ENCODE measurements around the gene SSH2. TPM values are rescaled to one million over a fixed set of nuclear protein-coding genes. Genes with fewer than 3 reads are reported as not detected.
"Not testable (repeated sequence)": the region's sequence is repeated elsewhere in the genome, so short reads cannot be mapped to it uniquely, and the experiment has no call there.

SSH2 gene
- total RNA-seq, 1 donor from 2014 or later, result 10.7 TPM

DNA sequence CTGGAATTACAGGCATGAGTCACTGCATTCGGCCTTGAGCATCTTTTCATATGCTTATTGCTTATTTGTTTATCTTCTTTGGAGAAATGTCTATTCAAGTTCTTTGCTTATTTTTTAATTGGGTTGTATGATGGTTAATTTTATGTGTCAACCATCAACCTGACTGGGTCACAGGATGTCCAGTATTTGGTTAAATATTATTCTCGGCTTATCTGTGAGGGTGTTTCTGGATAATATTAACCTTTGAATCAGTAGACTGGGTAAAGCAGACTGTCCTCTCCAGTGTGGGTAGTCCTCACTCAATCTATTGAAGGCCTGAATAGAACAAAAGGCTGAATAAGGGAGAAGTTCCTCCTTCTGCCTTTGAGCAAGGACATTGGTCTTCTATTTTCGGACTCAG, 142.0 kb downstream of the SSH2 start:
- no peak for DNase-seq (ENCODE audit: low read depth in 2 of 2)

DNA sequence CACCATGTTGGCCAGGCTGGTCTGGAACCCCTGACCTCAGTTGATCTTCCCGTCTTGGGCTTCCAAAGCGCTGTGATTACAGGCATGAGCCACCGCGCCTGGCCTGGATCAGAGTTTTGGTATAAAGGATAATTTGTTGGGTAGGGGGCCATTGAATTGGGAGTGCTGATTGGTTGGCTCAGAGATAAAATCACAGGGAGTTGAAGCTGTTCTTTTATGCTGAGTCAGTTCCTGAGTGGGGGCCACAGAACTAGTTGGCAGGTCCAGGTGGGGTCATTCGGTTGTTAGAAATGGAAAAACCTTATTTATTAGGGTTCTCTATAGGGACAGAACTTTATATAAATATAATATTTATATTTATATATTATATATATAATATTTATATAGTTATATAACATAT, 147.1 kb downstream of the SSH2 start:
- DNase-seq (ENCODE audit: low read depth in 2 of 2), result no peak

DNA sequence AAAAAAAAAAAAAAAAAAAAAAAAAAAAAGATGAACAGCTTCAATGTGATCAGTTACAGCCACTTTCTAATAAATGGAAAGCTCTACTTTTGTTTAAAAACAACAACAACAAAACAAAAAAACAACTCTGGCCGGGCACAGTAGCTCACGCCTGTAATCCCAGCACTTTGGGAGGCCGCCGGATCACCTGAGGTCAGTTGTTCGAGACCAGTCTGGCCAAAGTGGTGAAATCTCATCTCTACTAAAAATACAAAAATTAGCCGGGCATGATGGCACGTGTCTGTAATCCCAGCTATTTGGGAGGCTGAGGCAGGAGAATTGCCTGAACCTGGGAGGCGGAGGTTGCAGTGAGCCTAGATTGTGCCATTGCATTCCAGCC, 150.2 kb downstream of the SSH2 start:
- DNase-seq (ENCODE audit: low read depth in 2 of 2), result not testable (repeated sequence)

DNA sequence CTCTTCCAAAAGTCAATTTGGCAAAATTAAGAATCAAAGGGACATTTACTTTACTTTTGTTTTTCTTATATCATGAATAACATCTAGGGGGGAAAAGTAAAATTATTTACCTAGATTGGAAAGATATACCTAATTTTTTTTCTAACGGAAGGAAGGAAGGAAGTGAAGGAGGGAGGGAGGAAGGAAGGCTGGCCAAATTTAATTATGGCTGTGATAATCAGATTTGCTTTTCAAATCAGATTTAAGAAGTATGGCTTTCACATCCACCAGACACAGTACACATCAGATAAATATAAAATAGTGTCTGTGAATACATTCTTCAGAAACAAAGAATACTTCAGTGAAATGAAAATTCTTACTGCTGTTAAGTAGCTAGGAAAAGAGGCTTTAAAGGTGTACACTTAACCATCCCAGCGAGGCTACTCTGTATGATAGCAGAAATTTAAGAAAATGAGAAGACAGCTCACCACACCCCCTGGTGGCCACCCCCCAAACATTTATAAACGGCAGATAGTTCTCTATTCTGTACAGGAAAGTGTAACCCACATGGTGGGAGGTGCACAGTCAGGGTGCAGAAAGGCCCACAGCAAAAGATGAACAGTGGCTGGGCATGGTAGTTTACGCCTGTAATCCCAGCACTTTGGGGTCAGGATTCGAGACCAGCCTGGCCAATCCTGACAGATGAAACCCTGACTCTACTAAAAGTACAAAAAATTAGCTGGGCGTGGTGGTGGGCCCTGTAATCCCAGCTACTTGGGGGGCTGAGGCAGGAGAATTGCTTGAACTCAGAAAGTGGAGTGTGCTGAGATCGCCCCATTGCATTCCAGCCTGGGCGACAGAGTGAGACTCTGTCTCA, 150.8 kb downstream of the SSH2 start:
- peak; percentile 68 to 76 for DNase-seq (ENCODE audit: low read depth in 2 of 2)

DNA sequence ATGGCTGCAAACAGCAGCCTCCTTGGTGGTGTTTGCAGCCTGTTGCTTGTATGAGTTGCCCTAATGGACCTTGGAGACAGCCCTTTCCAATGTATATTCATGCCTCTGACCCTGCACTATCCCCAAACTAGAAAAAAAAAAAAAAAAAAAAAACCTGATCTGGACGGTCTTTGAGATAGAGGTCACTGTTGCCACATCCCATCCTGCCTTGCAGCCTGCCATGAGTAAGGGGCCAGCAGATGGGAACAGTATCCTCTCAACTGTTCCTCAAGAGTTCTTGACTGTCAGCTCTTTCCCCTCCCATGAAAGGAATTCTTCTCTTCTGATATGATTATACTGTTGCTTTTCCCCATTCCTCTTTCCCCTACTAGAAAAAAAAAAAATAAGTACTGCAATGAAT, 152.4 kb downstream of the SSH2 start:
- DNase-seq (ENCODE audit: low read depth in 2 of 2), result no peak

DNA sequence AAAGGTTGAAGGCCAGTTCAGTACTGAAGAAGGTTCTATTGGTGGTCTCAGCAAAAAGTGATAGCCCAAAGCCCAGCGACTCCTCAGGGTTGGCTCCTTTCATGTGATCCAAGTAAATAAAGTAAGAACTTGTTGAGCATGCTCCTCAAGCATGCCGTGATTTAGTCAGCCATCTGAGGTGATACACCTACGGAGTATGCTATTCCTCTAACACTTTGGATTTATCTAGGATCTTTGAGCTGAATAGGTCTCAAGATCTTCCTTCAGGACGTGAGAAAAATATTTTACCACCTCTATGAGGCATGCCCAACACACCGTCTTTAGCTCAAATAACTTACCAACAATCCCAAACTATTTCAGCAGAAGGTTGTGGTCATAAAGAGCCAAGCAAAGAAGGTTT, 154.0 kb downstream of the SSH2 start:
- DNase-seq (ENCODE audit: low read depth in 2 of 2), result no peak

DNA sequence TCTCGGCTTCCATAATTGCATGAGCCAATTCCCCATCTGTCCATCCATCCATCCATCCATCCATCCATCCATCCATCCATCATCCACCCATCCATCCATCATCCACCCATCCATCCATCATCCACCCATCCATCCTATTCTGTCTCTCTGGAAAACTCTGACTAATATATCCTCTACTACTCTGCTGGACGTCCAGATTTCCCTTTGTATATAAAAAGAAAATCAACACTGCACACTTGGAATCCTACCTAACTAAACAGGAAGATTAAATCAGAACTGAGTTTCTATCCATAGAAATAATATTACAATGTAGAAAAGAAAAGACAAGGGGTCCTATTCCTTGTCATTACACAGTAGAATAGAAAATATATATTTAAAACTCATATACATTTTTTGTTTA, 157.0 kb downstream of the SSH2 start:
- peak in 1 of 2 donors; percentile 67 for DNase-seq (ENCODE audit: low read depth in 2 of 2)

DNA sequence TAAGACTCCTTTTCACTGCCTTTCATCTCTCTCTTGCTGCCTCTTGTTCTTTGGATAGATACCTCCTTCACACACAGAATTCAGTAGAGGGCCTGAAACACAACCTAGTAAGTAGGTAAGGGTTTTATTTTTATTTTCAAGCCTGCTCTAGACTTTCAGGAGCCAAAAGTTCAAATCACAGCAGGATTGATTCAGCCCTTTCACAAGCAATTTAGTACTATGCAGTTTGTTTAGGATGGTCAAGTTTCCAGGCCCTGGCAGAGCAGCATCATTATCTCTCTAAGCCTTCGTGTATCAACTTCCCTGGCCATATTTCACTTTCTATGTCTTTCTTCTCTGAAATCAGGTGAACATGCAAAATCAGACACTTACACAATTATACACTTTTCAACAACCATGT, 158.5 kb downstream of the SSH2 start:
- no peak for DNase-seq (ENCODE audit: low read depth in 2 of 2)

DNA sequence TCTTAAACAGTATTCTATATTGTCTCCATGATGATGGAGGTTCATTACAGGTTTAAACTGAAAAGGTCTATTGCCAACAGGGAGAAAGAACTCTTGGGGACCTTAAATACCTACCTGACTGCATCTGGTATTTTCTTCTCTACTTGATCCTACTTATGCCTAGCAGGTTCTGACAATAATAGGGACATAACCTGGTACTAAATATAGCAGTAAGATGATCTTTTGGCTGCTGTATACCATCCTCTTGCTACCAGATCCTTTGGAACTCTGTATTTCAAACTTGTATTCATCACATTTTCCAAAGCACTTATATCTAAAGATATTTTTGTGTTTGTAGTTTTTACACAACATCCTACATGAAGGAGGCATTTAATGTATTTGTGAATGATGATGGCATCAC, 160.8 kb downstream of the SSH2 start:
- no peak for DNase-seq (ENCODE audit: low read depth in 2 of 2)

DNA sequence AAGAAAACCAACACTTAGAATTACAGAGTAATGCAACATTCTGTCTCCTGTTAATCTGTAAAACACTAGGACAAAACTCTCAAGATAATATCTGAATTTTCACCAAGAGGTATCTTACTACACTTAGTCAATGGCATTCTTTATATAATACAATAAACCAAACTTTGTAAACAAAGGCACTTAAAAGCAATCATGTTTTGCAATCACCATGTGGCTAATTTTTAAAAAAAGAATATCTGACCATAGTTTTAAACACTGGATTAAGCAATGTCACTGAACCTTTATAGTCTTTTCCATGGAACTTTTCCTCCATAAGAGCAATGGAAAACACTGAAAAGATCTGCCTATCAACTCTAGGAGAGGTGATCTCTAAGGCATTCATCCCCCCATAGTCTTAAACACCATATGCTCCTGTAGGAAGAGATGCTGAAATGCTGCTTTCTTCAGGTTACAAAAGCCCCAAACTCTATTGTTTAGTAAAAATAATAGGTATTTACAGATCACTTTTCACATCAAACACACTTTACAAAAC, 163.2 kb downstream of the SSH2 start:
- no peak for DNase-seq (ENCODE audit: low read depth in 2 of 2)

DNA sequence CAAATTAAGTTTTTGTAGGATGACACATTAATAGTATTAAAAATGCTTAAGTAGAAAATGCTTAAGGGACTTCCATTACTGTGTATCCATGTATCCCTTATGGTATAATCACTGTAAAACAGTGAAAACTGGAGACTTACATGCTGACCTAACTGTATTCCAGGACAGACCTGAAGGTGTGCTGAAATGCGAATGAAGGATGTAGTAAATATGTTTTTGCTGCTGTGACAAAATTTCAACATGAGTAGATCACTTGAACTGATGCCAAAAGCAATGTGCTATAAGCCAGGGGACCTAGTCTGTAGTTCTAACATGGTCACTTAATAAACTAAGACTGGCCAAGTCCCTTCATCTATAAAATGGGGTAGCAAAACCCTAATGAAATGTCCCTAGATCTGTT, 165.3 kb downstream of the SSH2 start:
- DNase-seq (ENCODE audit: low read depth in 2 of 2), result no peak

DNA sequence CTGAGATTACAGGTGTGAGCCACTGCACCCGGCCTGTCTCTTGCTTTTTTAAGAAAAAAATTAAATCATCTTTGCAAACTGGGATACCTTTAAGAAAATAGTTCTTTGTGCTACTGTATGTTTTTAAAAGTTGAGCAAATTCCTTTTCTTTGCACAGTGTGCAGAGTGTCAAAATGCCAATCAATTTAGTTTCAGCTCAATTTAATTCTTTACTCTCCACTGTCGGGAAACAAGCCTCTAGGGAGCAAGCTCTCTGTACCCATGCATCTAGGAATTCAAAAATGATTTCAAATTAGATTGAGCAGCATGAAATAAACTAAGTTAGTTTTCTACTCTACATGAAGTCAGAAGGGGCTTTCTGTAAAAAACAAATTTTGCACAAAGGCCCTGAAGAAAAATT, 165.8 kb downstream of the SSH2 start:
- DNase-seq (ENCODE audit: low read depth in 2 of 2), result no peak

DNA sequence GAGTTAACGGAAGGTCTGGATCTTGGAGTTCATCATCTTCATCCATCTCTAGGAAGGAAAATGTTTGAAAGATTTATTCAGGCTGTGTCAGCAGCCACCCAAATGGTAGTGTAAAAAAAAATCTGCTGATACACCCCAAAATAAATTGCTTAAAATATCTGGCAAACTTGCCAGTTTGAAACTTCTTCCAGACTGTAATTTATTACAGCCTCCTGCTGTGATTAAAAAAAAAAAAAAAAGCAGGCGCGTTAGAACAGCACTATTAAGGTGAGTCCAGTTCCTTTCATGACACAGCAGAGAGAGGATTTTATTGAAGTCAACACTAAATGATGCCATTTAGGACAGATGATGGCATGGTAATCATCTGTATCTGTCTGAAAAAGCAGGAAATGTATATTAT, 166.8 kb downstream of the SSH2 start:
- no peak for DNase-seq (ENCODE audit: low read depth in 2 of 2)

DNA sequence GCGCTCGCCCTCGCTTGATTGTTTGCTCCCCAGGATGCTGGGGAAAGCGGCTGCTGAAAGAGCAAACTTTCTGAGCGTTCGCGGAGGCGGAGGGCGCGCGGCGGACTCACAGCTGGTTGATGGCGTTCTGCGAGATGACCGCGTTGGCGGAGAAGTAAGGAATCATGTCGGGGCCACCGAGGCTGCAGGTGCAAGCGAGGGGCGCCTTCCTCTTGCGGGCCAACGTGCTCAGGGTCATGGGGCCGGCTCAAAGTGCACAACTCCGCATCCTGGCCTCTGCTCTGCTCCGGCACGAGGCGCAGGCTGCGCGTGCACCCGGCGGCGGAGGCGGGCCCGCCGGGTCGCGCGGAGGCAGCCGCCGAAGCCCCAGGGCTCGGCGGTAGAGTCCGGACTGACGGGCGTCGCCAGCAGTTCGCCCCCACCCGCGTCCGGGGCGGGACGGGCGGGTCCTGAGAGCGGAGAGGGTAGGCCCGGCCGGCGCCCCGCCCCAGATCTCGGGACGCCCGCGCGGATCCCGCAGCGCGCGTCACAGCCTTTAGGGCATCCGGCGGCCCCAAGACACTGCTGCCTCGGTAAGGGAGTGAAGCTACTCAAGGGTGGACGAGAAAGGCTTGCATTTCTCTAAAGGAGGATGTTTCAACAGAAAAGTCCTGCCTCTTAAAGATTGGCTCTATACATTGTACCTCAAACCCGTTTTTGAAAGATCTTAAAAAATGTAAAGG, 168.8 kb downstream of the SSH2 start:
- peak; percentile 84 to 90 for DNase-seq (ENCODE audit: low read depth in 2 of 2)

DNA sequence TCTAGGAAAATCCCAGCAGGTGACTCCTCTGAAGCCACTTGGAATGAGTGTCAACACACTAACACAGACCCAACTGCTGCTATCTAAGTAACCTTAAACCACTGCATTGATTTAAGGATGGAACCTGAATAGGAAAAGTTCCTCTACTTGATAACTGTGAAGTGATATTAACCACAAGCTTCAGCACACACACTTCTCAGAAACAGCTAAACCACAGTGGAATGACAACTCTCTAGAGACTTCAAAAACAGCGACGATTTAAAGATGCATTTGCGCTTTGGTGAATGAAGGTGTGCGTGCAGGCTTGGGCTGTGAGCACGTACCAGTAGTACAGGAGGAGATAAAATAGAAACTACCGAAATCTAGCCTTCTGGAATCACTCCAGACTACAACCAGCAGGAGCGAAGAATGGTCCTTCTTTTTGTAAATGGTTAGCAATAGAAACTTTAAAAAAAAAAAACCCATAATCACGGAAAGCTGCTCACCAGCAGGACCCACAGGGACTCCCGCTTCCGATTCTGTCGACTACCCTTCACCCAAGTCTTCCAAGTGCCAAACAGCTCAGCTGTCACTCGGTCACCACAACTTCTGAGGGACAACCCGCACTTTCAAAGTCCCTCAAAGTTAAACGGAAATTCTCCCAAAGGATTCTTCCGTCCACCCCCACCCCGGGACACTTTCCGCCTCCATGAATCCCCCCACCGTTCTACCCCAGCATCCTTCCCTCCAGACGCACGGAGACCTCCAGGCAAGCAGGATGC, 169.6 kb downstream of the SSH2 start:
- DNase-seq (ENCODE audit: low read depth in 2 of 2), result peak; percentile 31 to 35

DNA sequence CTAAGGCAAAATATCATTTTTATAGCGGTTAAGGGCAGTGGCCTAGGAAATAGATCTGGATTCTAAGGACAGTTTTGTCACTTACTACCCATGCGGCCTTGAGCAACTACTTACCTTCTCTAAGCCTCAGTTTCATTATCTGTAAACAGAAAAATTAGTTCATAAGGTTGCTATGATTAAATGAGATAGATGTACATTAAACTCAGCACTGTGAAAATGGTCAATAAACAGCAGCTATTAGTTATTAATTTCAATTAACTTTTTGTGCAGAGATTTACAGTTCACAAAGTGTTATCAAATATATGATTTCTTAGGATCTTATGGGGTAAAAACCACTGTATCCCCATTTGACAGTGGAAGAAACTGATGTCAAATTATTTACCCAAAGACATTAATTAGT, 171.8 kb downstream of the SSH2 start:
- no peak for DNase-seq (ENCODE audit: low read depth in 2 of 2)

DNA sequence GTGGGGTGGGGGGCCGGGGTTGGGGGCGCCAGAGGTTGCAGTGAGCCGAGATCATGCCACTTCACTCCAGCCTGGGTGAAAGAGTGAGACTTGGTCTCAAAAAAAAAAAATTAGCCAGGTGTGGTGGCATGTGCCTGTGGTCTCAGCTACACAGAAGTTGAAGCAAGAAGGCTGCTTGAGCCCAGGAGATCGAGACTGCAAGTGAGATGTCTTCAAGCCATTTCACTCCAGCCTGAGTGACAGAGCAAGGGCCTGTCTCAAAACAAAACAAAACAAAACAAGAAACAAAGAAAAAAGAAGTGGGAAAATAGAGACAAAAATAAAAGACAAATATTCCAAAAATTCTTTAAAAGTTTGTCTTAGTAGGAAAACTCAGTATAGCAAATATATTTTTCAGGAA, 172.2 kb downstream of the SSH2 start:
- no peak for DNase-seq (ENCODE audit: low read depth in 2 of 2)

DNA sequence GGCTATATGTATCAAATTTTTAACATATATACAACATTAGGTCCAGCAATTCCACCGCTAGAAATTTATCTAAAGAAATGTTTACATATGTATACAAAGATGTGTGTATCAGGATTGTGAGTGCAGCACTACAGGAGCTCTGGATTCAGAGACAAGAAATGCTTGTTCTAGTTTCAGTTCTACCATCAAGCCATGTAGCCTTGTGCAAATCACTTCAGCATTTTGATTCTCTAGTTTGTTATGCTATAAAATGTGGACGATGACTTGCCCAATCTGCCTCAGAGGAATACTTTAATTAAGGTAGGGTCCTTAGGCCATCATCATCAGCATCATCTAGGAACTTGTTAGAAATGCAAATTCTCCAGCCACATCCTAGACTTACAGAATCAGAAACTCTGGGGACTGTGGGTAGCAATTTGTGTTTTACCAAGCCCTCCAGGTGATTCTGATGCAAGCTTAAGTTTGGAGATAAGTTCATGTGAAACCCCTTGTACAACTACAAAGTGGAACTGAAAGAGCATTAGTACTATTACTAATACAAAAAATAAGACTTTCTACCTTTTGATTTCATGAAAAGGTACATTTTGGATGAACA, 176.1 kb downstream of the SSH2 start:
- no peak for DNase-seq (ENCODE audit: low read depth in 2 of 2)

DNA sequence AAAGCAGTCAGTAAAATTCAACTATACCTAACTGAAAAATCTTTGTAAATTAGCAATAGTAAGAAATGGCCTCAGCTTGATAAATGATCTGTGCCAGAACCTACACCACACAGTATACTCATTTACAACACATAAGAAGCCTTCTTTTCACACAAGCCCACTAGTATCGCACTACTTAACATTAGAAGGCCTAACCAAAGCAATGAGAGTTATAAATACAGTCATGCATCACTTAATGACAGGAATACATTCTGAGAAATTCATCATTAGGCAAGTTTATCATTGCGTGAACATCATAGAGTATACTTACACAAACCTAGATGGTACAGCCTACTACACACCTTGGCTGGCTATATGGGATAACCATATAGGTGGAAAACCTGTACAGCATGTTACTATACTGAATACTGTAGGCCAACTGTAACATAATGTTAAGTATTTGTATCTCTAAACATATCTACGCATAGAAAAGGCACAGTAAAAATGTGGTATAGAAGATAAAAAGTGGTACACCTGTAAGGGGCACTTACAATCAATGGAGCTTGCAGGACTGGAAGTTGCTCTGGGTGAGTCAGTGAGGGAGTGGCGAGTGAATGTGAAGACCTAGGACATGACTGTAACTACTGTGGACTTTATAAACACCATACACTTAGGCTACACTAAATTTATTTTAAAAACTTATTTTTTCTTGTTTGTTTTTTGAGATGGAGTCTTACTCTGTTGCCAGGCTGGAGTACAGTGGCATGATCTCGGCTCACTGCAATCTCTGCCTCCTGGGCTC, 180.8 kb downstream of the SSH2 start:
- no peak for DNase-seq (ENCODE audit: low read depth in 2 of 2)

DNA sequence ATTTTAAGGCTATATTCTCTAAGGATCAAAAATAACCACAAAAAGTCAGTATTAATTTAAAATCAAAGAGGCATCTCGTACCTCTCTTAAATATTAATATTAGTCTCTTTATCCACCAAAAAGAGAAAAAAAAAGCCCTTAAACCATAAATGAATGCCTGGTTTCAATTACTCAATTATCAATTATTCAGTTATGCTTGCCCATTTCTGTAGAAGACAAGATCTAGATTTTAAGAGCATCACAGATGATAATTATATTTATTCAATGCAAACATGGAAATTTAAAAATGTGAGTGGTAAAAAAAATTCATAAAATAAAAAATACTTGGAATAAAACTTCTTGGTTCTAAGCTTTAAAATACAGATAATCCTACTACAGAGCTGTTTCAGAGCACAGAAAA, 181.6 kb downstream of the SSH2 start:
- DNase-seq (ENCODE audit: low read depth in 2 of 2), result no peak

DNA sequence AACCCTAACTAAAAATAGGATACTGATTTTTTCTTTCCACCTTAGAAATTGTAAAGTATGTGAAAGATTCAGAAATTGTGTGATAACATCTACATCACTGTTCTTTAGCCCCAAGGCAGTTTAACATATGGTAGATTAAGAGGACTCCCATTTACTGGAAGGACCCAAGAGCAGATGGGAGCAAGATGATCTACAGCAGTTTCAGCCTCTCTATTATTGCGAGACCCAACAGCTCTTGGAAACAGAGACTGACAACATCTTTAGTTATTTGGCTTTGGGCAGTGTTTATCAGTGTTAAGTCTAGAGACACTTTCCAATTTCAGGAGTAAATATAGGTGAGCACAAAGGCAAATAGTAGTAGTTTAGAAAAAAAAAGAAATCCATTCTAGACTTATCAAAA, 182.4 kb downstream of the SSH2 start:
- DNase-seq (ENCODE audit: low read depth in 2 of 2), result no peak
